Stimulated activated memory B cell treated with anti-CD40 and anti-IgM and Interleukin-4, amounts not matched to agents 10 μg/mL and 1 μg/mL and 100 μg/mL, for 72 hours (primary cell): Measurements from ENCODE around the gene CDC20B.
"Not testable (repeated sequence)": the region's sequence is repeated elsewhere in the genome, so short reads cannot be mapped to it uniquely, and the experiment has no call there.

Experiments used
- ATAC-seq: fragments of 150-1000 bp; cut with Tn5 transposase; 2 replicates; pipeline ENCODE4 v1.10.0; 2021
- H3K27ac Mint-ChIP-seq: one replicate; pipeline ENCODE4 v1.8.0; 2022; ENCODE audit warnings: mild to moderate bottlenecking, mixed read lengths
- H3K27me3 Mint-ChIP-seq: one replicate; pipeline ENCODE4 v1.8.0; 2022; ENCODE audit warnings: mixed read lengths
- H3K36me3 Mint-ChIP-seq: one replicate; pipeline ENCODE4 v1.8.0; 2022; ENCODE audit warnings: mixed read lengths
- H3K4me1 Mint-ChIP-seq: one replicate; pipeline ENCODE4 v1.8.0; 2022; ENCODE audit warnings: mixed read lengths
- H3K4me3 Mint-ChIP-seq: one replicate; pipeline ENCODE4 v1.8.0; 2022; ENCODE audit warnings: mild to moderate bottlenecking, moderate library complexity, mixed read lengths
- H3K9me3 Mint-ChIP-seq: one replicate; pipeline ENCODE4 v1.8.0; 2022; ENCODE audit warnings: mixed read lengths

CDC20B gene

DNA sequence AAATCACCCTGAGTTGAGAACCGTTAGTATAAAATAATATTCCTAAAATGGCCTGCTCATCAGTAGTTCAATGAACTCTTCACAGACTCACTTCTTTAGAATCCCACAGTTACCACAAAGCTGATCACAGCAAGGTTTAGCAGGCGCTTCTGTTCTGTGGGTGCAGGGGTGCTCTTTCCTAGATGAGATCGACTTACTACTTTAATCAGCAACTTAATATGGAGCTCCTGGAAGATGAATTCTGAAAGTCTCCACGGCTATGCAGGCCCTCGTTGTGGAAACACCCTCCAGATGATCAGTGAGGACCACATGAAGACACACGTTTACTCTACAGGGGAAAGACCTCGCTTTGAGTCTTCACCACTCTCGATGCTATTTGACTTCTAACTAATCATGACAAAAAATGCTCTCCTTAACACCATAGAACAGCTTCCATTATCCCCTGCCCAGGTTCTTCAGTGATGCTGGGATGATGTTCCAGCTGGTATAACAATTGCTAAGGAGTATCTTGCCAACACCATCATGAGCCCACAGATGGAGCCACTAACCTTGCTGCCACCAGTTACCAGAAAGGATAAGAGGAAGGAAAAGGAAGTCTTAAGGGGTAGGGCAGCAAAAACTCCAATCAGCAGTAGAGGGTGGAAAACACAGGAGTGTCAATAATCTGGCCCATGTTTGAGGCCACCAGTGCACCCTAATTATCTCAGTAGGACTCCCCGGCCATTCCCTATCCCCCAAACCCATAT lies 30.9 kb downstream of the CDC20B start:
- peaks cover 34% of the 10 kb centered on the region for H3K27me3 Mint-ChIP-seq
- no peaks in the 10 kb centered on the region for H3K9me3 Mint-ChIP-seq
- no peak for ATAC-seq
- no peaks in the 10 kb centered on the region for H3K36me3 Mint-ChIP-seq
- H3K4me1 Mint-ChIP-seq: no peaks in the 10 kb centered on the region
- H3K4me3 Mint-ChIP-seq: no peak overlapping the region
- H3K27ac Mint-ChIP-seq: no peak overlapping the region

- Mint-ChIP-seq H3K36me3 (no peaks in the 10 kb centered on the region), H3K27me3 (peaks cover 29% of the 10 kb centered on the region), H3K4me1 (no peaks in the 10 kb centered on the region), H3K4me3 (no peak overlapping the region), H3K9me3 (no peaks in the 10 kb centered on the region), H3K27ac (no peak overlapping the region)
- ATAC-seq: peak; percentile 40
These were observed 31.9 kb downstream of the CDC20B start for GRCh38 chr5:55140908-55141665.

GRCh38 chr5:55136521-55136920 lies 36.5 kb downstream of the CDC20B start:
- ATAC-seq: no peak
- Mint-ChIP-seq H3K27me3 (peaks cover 45% of the 10 kb centered on the region), H3K4me1 (peaks cover 7% of the 10 kb centered on the region), H3K4me3 (no peak overlapping the region), H3K9me3 (peaks cover under 1% of the 10 kb centered on the region), H3K27ac (no peak overlapping the region), H3K36me3 (no peaks in the 10 kb centered on the region)

DNA sequence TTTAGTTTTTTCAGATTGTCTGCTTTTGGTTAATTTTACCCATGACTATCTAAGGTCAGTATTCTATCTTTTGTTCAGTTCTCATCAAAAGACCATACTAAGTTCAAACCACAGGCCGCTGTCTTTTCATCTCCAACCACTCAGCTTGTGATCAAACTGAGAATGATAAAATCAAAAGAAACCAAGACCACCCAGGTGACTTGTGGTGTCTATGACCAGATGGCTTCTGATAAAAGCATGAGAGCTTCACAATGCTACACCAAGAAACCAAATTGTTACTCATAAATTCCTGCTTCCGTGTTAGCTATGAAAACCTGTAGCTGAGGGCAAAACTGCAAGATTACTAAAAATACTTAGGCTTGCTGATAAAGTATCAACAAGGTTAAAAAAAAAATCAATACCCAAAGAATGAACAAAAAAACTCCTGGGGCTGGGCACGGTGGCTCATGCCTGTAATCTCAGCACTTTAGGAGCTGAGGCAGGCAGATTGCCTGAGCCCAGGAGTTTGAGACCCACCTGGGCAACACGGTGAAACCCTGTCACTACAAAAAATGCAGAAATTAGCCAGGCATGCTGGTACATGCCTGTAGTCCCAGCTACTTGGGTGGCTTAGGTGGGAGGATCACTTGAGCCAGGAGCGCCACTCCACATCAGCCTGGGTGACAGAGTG lies 38.8 kb downstream of the CDC20B start:
- peaks cover 9% of the 10 kb centered on the region for H3K9me3 Mint-ChIP-seq
- no peak for ATAC-seq
- no peaks in the 10 kb centered on the region for H3K36me3 Mint-ChIP-seq
- peaks cover 7% of the 10 kb centered on the region for H3K4me1 Mint-ChIP-seq
- no peak overlapping the region for H3K27ac Mint-ChIP-seq
- no peak overlapping the region for H3K4me3 Mint-ChIP-seq
- peaks cover 52% of the 10 kb centered on the region for H3K27me3 Mint-ChIP-seq

GRCh38 chr5:55123365-55123764 lies 49.6 kb downstream of the CDC20B start:
- no peak overlapping the region for H3K4me3 Mint-ChIP-seq
- peaks cover 21% of the 10 kb centered on the region for H3K27me3 Mint-ChIP-seq
- H3K9me3 Mint-ChIP-seq: no peaks in the 10 kb centered on the region
- no peaks in the 10 kb centered on the region for H3K36me3 Mint-ChIP-seq
- no peaks in the 10 kb centered on the region for H3K4me1 Mint-ChIP-seq
- no peak for ATAC-seq
- H3K27ac Mint-ChIP-seq: no peak overlapping the region

DNA sequence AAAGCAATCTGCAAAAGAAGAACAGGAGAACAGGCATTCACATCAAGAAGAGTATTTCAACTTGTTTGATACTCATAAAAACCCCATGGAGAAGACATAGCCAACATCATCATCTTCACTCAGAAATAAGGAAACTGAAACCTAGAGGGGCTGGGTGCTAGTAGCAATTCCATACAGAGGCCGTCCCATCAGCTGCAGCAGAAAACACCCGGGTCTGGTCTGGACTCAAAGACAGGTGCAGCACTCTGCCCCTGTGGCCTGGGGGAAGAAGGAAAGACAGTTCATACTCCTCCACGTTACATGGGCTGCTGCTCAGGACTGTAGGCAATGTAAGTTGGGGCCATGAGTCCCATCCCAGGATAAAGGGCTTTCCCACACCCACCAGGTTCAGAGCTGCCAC lies 58.9 kb downstream of the CDC20B start:
- ATAC-seq: no peak
- peaks cover 12% of the 10 kb centered on the region for H3K27me3 Mint-ChIP-seq
- no peak overlapping the region for H3K4me3 Mint-ChIP-seq
- H3K36me3 Mint-ChIP-seq: no peaks in the 10 kb centered on the region
- H3K4me1 Mint-ChIP-seq: no peaks in the 10 kb centered on the region
- no peak overlapping the region for H3K27ac Mint-ChIP-seq
- H3K9me3 Mint-ChIP-seq: no peaks in the 10 kb centered on the region

DNA sequence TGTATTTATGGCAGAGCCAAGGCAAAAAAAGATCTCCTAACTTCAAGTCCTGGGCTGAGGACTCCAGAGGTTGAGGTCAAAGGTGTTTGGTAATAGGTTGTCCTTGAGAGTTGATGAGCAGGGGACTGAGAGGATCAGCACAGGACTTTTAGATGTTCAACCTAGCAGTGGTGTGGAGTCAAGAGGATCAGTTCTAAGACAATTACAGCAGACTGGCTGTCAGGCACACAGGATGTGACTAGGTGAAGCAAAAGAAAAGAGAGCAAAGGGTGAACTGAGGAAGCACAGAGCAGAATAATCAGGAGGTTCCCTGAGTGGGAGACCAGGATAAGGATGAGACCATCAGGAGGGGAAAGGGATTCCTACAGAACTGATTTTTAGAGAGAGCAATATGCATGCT lies 59.6 kb downstream of the CDC20B start:
- no peaks in the 10 kb centered on the region for H3K36me3 Mint-ChIP-seq
- H3K27me3 Mint-ChIP-seq: peaks cover 19% of the 10 kb centered on the region
- H3K27ac Mint-ChIP-seq: no peak overlapping the region
- no peaks in the 10 kb centered on the region for H3K9me3 Mint-ChIP-seq
- peak; percentile 39 for ATAC-seq
- H3K4me3 Mint-ChIP-seq: no peak overlapping the region
- H3K4me1 Mint-ChIP-seq: no peaks in the 10 kb centered on the region

DNA sequence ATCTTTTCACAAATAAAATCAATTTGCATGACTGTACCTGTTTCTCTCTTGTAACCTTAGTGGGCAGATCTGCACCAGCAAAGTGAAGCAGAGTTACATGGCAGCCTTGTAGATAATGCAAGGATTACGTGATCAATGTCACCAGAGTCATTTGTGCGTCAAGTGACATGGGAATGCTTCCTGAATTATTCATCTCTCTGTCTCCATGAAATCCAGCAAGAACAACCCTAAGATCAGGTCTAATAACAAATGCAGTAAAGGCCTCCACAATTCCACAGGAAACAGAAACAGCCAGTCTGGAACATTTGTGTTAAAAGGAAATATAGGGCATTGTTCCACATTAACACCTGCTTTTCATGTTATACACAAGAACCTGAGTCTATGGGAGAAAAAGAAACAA lies 62.8 kb downstream of the CDC20B start:
- H3K9me3 Mint-ChIP-seq: no peaks in the 10 kb centered on the region
- H3K36me3 Mint-ChIP-seq: no peaks in the 10 kb centered on the region
- no peak overlapping the region for H3K27ac Mint-ChIP-seq
- H3K4me3 Mint-ChIP-seq: no peak overlapping the region
- H3K4me1 Mint-ChIP-seq: no peaks in the 10 kb centered on the region
- no peak for ATAC-seq
- peaks cover 22% of the 10 kb centered on the region for H3K27me3 Mint-ChIP-seq

DNA sequence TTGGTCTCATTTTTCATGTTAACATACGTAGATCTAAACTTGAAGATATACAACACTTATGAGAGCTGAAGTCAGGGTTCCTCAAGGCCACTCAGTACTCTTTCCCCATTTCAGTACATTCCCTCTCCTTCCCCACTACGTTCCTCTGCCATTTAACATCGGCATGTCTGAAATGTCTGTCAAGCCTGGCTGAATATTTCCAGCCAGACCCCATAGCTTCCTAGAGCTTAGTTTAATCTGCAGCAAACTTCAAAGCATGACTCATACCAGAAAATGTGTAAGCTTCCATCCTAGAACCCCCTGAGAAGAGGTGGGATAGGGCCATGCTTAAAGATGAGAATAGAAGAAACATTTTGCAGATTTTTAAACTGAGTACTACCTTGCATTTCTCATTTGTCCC lies 64.3 kb downstream of the CDC20B start:
- H3K4me1 Mint-ChIP-seq: no peaks in the 10 kb centered on the region
- peaks cover 18% of the 10 kb centered on the region for H3K27me3 Mint-ChIP-seq
- H3K36me3 Mint-ChIP-seq: no peaks in the 10 kb centered on the region
- no peaks in the 10 kb centered on the region for H3K9me3 Mint-ChIP-seq
- H3K4me3 Mint-ChIP-seq: no peak overlapping the region
- H3K27ac Mint-ChIP-seq: no peak overlapping the region
- no peak for ATAC-seq

- not testable (repeated sequence) for H3K36me3 Mint-ChIP-seq, H3K4me3 Mint-ChIP-seq, ATAC-seq, H3K27ac Mint-ChIP-seq, H3K4me1 Mint-ChIP-seq, H3K9me3 Mint-ChIP-seq
- peaks cover 11% of the 10 kb centered on the region for H3K27me3 Mint-ChIP-seq
These were observed 67.0 kb downstream of the CDC20B start for GRCh38 chr5:55105976-55106375.

GRCh38 chr5:55104946-55105701 lies 67.9 kb downstream of the CDC20B start:
- H3K27ac Mint-ChIP-seq: no peak overlapping the region
- peaks cover 11% of the 10 kb centered on the region for H3K27me3 Mint-ChIP-seq
- no peaks in the 10 kb centered on the region for H3K36me3 Mint-ChIP-seq
- H3K9me3 Mint-ChIP-seq: no peaks in the 10 kb centered on the region
- no peak for ATAC-seq
- no peak overlapping the region for H3K4me3 Mint-ChIP-seq
- peaks cover 6% of the 10 kb centered on the region for H3K4me1 Mint-ChIP-seq

- peaks cover 4% of the 10 kb centered on the region for H3K9me3 Mint-ChIP-seq
- H3K4me3 Mint-ChIP-seq: no peak overlapping the region
- H3K36me3 Mint-ChIP-seq: no peaks in the 10 kb centered on the region
- peaks cover 17% of the 10 kb centered on the region for H3K27me3 Mint-ChIP-seq
- H3K27ac Mint-ChIP-seq: no peak overlapping the region
- no peak for ATAC-seq
- H3K4me1 Mint-ChIP-seq: peaks cover 6% of the 10 kb centered on the region
These were observed 68.8 kb downstream of the CDC20B start for GRCh38 chr5:55104036-55104772.

- peaks cover 6% of the 10 kb centered on the region for H3K4me1 Mint-ChIP-seq
- H3K27me3 Mint-ChIP-seq: peaks cover 9% of the 10 kb centered on the region
- no peaks in the 10 kb centered on the region for H3K36me3 Mint-ChIP-seq
- no peak for ATAC-seq
- H3K4me3 Mint-ChIP-seq: no peak within 1 kb of the TSS
- H3K9me3 Mint-ChIP-seq: peaks cover 4% of the 10 kb centered on the region
- H3K27ac Mint-ChIP-seq: no peak within 1 kb of the TSS
These were observed 70.6 kb downstream of the CDC20B start, which contains the start of gene GZMA for GRCh38 chr5:55102348-55102747. Gene GZMA (plus strand): TSS chr5:55102646. CDS start chr5:55102683, 37 bp downstream.

DNA sequence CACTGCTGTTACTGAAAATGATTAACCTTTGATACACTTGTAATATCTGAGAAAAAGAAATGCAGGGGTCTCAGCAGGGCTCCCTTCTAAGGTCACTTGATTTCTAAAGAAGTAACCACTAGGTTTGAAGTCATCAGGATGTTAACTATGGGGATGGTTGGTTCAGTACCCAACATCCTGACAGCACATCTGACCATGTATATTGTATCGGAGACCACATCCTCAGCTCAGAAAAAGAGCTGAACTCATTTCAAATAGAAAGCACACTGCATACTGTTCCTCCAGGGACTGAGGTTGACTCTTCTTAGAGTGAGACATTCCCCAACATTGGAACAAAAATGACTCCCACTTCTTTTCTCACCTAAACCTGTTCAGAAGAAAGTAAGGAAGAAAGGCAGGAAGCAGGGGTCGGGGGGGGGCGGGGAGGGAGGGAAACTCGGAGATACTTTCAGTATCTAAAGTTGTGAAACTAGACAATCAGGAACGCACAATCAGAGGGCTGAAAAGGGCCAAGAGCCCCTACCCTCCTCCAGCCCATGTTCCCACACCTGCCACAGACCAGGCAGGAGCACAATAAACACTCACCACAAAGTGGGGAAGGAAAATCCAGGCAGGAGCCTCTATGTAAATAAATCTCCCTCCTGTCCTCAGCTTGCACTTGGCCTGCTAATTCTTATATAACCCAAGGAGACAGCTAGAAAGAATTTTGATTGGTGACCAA lies 71.3 kb downstream of the CDC20B start:
- Mint-ChIP-seq H3K36me3 (no peaks in the 10 kb centered on the region), H3K27ac (no peak overlapping the region), H3K9me3 (peaks cover 4% of the 10 kb centered on the region), H3K4me3 (no peak overlapping the region), H3K4me1 (peaks cover 6% of the 10 kb centered on the region), H3K27me3 (peaks cover 9% of the 10 kb centered on the region)
- ATAC-seq: no peak
